Measurements from ENCODE around the gene C17orf107.

DNA sequence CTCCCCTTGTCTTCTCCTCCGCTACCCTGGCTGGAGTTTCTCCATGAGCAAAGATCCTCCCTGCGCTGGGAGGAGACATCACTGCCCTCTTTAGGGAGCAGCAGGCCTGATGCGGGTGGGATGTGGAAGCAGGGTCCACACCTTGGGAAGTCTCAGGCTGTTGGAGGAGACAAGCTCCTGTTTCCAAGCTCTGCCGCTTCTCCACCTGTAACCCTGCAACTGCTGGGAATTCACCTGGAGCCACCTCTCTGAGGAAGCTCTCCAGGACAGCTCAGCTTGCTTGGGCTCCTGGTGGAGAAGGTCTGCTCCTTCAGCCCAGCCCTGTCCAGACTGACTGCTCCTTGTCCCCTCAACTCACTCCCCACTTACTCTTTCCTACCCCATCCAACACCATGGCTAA lies 14.8 kb upstream of the C17orf107 start:
- TF ChIP-seq, protein P1, sequence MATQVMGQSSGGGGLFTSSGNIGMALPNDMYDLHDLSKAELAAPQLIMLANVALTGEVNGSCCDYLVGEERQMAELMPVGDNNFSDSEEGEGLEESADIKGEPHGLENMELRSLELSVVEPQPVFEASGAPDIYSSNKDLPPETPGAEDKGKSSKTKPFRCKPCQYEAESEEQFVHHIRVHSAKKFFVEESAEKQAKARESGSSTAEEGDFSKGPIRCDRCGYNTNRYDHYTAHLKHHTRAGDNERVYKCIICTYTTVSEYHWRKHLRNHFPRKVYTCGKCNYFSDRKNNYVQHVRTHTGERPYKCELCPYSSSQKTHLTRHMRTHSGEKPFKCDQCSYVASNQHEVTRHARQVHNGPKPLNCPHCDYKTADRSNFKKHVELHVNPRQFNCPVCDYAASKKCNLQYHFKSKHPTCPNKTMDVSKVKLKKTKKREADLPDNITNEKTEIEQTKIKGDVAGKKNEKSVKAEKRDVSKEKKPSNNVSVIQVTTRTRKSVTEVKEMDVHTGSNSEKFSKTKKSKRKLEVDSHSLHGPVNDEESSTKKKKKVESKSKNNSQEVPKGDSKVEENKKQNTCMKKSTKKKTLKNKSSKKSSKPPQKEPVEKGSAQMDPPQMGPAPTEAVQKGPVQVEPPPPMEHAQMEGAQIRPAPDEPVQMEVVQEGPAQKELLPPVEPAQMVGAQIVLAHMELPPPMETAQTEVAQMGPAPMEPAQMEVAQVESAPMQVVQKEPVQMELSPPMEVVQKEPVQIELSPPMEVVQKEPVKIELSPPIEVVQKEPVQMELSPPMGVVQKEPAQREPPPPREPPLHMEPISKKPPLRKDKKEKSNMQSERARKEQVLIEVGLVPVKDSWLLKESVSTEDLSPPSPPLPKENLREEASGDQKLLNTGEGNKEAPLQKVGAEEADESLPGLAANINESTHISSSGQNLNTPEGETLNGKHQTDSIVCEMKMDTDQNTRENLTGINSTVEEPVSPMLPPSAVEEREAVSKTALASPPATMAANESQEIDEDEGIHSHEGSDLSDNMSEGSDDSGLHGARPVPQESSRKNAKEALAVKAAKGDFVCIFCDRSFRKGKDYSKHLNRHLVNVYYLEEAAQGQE (IDR thresholded peaks at IDR 0.05) = no peak
- TF ChIP-seq, protein P2, sequence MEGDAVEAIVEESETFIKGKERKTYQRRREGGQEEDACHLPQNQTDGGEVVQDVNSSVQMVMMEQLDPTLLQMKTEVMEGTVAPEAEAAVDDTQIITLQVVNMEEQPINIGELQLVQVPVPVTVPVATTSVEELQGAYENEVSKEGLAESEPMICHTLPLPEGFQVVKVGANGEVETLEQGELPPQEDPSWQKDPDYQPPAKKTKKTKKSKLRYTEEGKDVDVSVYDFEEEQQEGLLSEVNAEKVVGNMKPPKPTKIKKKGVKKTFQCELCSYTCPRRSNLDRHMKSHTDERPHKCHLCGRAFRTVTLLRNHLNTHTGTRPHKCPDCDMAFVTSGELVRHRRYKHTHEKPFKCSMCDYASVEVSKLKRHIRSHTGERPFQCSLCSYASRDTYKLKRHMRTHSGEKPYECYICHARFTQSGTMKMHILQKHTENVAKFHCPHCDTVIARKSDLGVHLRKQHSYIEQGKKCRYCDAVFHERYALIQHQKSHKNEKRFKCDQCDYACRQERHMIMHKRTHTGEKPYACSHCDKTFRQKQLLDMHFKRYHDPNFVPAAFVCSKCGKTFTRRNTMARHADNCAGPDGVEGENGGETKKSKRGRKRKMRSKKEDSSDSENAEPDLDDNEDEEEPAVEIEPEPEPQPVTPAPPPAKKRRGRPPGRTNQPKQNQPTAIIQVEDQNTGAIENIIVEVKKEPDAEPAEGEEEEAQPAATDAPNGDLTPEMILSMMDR (IDR thresholded peaks at IDR 0.05; ENCODE audit: low read depth, low read length, missing input control) = no peak
- TF ChIP-seq, protein P3, sequence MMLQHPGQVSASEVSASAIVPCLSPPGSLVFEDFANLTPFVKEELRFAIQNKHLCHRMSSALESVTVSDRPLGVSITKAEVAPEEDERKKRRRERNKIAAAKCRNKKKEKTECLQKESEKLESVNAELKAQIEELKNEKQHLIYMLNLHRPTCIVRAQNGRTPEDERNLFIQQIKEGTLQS (IDR thresholded peaks at IDR 0.05) = no peak
- TF ChIP-seq YY1 (IDR thresholded peaks at IDR 0.05) = no peak
- no peak for TF ChIP-seq TAF1 (conservative IDR thresholded peaks at IDR 0.05)
- no peak for TF ChIP-seq HNF4A (conservative IDR thresholded peaks at IDR 0.05)
- TF ChIP-seq RAD21 (IDR thresholded peaks at IDR 0.05) = no peak
- TF ChIP-seq GABPA (IDR thresholded peaks at IDR 0.05 in 1 of 2, conservative IDR thresholded peaks at IDR 0.05 in 1 of 2) = no peak
- no peak for TF ChIP-seq EGR1 (IDR thresholded peaks at IDR 0.05; ENCODE audit: low read depth in 2 of 2)
- TF ChIP-seq, protein P4, sequence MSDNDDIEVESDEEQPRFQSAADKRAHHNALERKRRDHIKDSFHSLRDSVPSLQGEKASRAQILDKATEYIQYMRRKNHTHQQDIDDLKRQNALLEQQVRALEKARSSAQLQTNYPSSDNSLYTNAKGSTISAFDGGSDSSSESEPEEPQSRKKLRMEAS (IDR thresholded peaks at IDR 0.05) = no peak
- TF ChIP-seq FOXA1 (IDR thresholded peaks at IDR 0.05) = no peak
- TF ChIP-seq NR2F2 (IDR thresholded peaks at IDR 0.05) = no peak
